IMR-90 (cell line): ENCODE data around the gene ARHGAP15.

ENCODE experiments used
- CEBPB ChIP-seq: IDR thresholded peaks from 2 replicates; pipeline ENCODE4 v1.6.1; 2012; ENCODE audit warnings: low read depth, low read length, improper control_type of control experiment
- MXI1 ChIP-seq: IDR thresholded peaks from 2 replicates; pipeline ENCODE4 v1.6.1; 2012; ENCODE audit warnings: low read depth, mild to moderate bottlenecking, low read length, moderate library complexity, borderline replicate concordance
- POLR2A ChIP-seq: IDR thresholded peaks from 2 replicates; pipeline ENCODE4 v1.6.1; 2012; ENCODE audit warnings: mild to moderate bottlenecking, low read depth, low read length
- RCOR1 ChIP-seq: IDR thresholded peaks from 2 replicates; pipeline ENCODE4 v1.6.1; 2012; ENCODE audit warnings: mild to moderate bottlenecking, low read length, improper control_type of control experiment; ENCODE audit not compliant: insufficient replicate concordance
- SMC3 ChIP-seq: fragments of 150-350 bp; IDR thresholded peaks from 2 replicates; pipeline ENCODE4 v1.6.1; 2016; ENCODE audit warnings: low read depth, mild to moderate bottlenecking, antibody characterized with exemption, low read length, moderate library complexity
- USF2 ChIP-seq: fragments of 150-350 bp; IDR thresholded peaks from 2 replicates; pipeline ENCODE4 v1.6.1; 2017; ENCODE audit warnings: mild to moderate bottlenecking, antibody characterized with exemption, low read length, low read depth
- TF ChIP-seq, protein P1 (sequence below): conservative IDR thresholded peaks from 2 replicates; pipeline ENCODE4 v1.5.1; 2012; ENCODE audit warnings: mild to moderate bottlenecking, low read depth, low read length, improper control_type of control experiment

GRCh38 chr2:143426296-143426695 lies 297.1 kb downstream of the ARHGAP15 start:
- TF ChIP-seq SMC3 (no peak), POLR2A (no peak), USF2 (no peak), CEBPB (peak; percentile 29; the same call in 1 of the 2 replicates), MXI1 (no peak), RCOR1 (peak; percentile 15)
- TF ChIP-seq, protein P1, sequence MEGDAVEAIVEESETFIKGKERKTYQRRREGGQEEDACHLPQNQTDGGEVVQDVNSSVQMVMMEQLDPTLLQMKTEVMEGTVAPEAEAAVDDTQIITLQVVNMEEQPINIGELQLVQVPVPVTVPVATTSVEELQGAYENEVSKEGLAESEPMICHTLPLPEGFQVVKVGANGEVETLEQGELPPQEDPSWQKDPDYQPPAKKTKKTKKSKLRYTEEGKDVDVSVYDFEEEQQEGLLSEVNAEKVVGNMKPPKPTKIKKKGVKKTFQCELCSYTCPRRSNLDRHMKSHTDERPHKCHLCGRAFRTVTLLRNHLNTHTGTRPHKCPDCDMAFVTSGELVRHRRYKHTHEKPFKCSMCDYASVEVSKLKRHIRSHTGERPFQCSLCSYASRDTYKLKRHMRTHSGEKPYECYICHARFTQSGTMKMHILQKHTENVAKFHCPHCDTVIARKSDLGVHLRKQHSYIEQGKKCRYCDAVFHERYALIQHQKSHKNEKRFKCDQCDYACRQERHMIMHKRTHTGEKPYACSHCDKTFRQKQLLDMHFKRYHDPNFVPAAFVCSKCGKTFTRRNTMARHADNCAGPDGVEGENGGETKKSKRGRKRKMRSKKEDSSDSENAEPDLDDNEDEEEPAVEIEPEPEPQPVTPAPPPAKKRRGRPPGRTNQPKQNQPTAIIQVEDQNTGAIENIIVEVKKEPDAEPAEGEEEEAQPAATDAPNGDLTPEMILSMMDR = no peak
